ENCODE measurements around the gene ADARB1. TPM values are rescaled to one million over a fixed set of nuclear protein-coding genes. Genes with fewer than 3 reads are reported as not detected.

The ADARB1 gene
- polyA plus RNA-seq, 1 donor (not counting 4 experiments of a cell fraction or from before 2014, with no cell fraction given): 13.0 TPM

- Histone ChIP-seq H3K79me2 (ENCODE audit: control insufficient read depth, insufficient read depth, low read length) (no peaks in the 10 kb centered on the region), H3K4me2 (ENCODE audit: control insufficient read depth, extremely low read depth, insufficient read depth, low read depth, low read length) (no peak overlapping the region), H3K36me3 (ENCODE audit: control insufficient read depth in 2 of 2, extremely low read depth in 1 of 2, insufficient read depth in 2 of 2, low read length in 2 of 2) (no peaks in the 10 kb centered on the region), H3K4me3 (ENCODE audit: control insufficient read depth in 2 of 3, extremely low read depth in 1 of 3, insufficient read depth in 2 of 3, low read depth in 1 of 3, low read length in 3 of 3) (no peak overlapping the region), H3K4me1 (ENCODE audit: control insufficient read depth, extremely low read depth, insufficient read depth, low read length) (peaks cover 8% of the 10 kb centered on the region), H3K9me3 (ENCODE audit: control insufficient read depth, low read depth, low read length) (no peaks in the 10 kb centered on the region), H4K20me1 (ENCODE audit: control insufficient read depth, extremely low read depth, insufficient read depth, low read length) (no peaks in the 10 kb centered on the region), H3K27me3 (ENCODE audit: control insufficient read depth, extremely low read depth, insufficient read depth, low read length) (peaks cover 28% of the 10 kb centered on the region), H3K27ac (ENCODE audit: control insufficient read depth, insufficient read depth, low read length) (no peak overlapping the region), H3K9ac (ENCODE audit: control insufficient read depth, extremely low read depth, insufficient read depth, low read length) (no peak overlapping the region), H3K9me1 (ENCODE audit: control insufficient read depth, extremely low read depth, insufficient read depth, low read length) (no peaks in the 10 kb centered on the region), H2AFZ (ENCODE audit: control insufficient read depth, low read length) (no peak overlapping the region)
- DNase-seq (ENCODE audit: low read depth, low spot score): no peak
- TF ChIP-seq EZH2 (IDR thresholded peaks at IDR 0.05; ENCODE audit: low read length) (no peak), CTCF (optimal IDR thresholded peaks at IDR 0.05 in 1 of 3, IDR thresholded peaks at IDR 0.05 in 1 of 3, conservative IDR thresholded peaks at IDR 0.05 in 1 of 3; ENCODE audit: extremely low read depth in 1 of 3, insufficient read depth in 2 of 3, low read length in 3 of 3) (no peak)
- no peak for FAIRE-seq
- dilution Hi-C loops (cut with MboI; ENCODE audit: extremely low pct_ligation_motif_present, low sequenced_read_pairs): no loop called here
Observed at GRCh38 chr21:45250272-45250671, 175.9 kb downstream of the ADARB1 start.

- Histone ChIP-seq H3K9ac (ENCODE audit: control insufficient read depth, extremely low read depth, insufficient read depth, low read length) (no peak overlapping the region), H3K4me2 (ENCODE audit: control insufficient read depth, extremely low read depth, insufficient read depth, low read depth, low read length) (no peak overlapping the region), H3K79me2 (ENCODE audit: control insufficient read depth, insufficient read depth, low read length) (no peaks in the 10 kb centered on the region), H3K9me1 (ENCODE audit: control insufficient read depth, extremely low read depth, insufficient read depth, low read length) (no peaks in the 10 kb centered on the region), H2AFZ (ENCODE audit: control insufficient read depth, low read length) (no peak overlapping the region), H3K27me3 (ENCODE audit: control insufficient read depth, extremely low read depth, insufficient read depth, low read length) (peaks cover 28% of the 10 kb centered on the region), H3K27ac (ENCODE audit: control insufficient read depth, insufficient read depth, low read length) (no peak overlapping the region), H4K20me1 (ENCODE audit: control insufficient read depth, extremely low read depth, insufficient read depth, low read length) (no peaks in the 10 kb centered on the region), H3K4me3 (ENCODE audit: control insufficient read depth in 2 of 3, extremely low read depth in 1 of 3, insufficient read depth in 2 of 3, low read depth in 1 of 3, low read length in 3 of 3) (no peak overlapping the region), H3K4me1 (ENCODE audit: control insufficient read depth, extremely low read depth, insufficient read depth, low read length) (peaks cover 8% of the 10 kb centered on the region), H3K9me3 (ENCODE audit: control insufficient read depth, low read depth, low read length) (no peaks in the 10 kb centered on the region), H3K36me3 (ENCODE audit: control insufficient read depth in 2 of 2, extremely low read depth in 1 of 2, insufficient read depth in 2 of 2, low read length in 2 of 2) (no peaks in the 10 kb centered on the region)
- FAIRE-seq (no peak), DNase-seq (ENCODE audit: low read depth, low spot score) (no peak)
- TF ChIP-seq CTCF (optimal IDR thresholded peaks at IDR 0.05 in 1 of 3, IDR thresholded peaks at IDR 0.05 in 1 of 3, conservative IDR thresholded peaks at IDR 0.05 in 1 of 3; ENCODE audit: extremely low read depth in 1 of 3, insufficient read depth in 2 of 3, low read length in 3 of 3) (no peak), EZH2 (IDR thresholded peaks at IDR 0.05; ENCODE audit: low read length) (no peak)
- dilution Hi-C loops (cut with MboI; ENCODE audit: extremely low pct_ligation_motif_present, low sequenced_read_pairs): no loop called here
Observed at GRCh38 chr21:45250914-45251634, 176.7 kb downstream of the ADARB1 start.
